Bronchial epithelial cell (primary cell): ENCODE measurements around the gene PADI1. TPM values are rescaled to one million over a fixed set of nuclear protein-coding genes. Genes with fewer than 3 reads are reported as not detected.
A peak's percentile ranks its signal among the peaks of the same experiment; 100 is the strongest.

Source experiments
- DNase-seq: peaks from one replicate; pipeline ENCODE4 v3.0.0-alpha.2; 2010; ENCODE audit warnings: low read depth
- FAIRE-seq: peaks from 2 replicates; lab custom pipeline; 2011; peaks lifted over from hg19 to GRCh38; lab: Jason Lieb, UNC
- H3K27me3 ChIP-seq: 2 replicates; pipeline ENCODE4 v1.5.1; 2011; ENCODE audit warnings: low read length; ENCODE audit not compliant: control insufficient read depth, insufficient read depth
- H3K36me3 ChIP-seq: 2 replicates; pipeline ENCODE4 v1.5.1; 2011; ENCODE audit warnings: low read length; ENCODE audit not compliant: control insufficient read depth, insufficient read depth
- H3K4me3 ChIP-seq: 2 replicates; pipeline ENCODE4 v1.5.1; 2011; ENCODE audit warnings: mild to moderate bottlenecking, low read depth, low read length, control low read depth
- total RNA-seq: library from RNA; depleted of rRNA; stranded (reverse); fragments of >200 nt; gene quantifications from 2 replicates; pipeline ENCODE4 v1.2.1, GENCODE V29; 2014
- TF ChIP-seq, protein P1 (sequence below): IDR thresholded peaks from 2 replicates; pipeline ENCODE4 v1.5.1; 2011; ENCODE audit warnings: mild to moderate bottlenecking, moderate library complexity, low read length, control low read depth, inconsistent platforms; ENCODE audit not compliant: insufficient read depth, severe bottlenecking

Gene PADI1
- total RNA-seq, 1 donor from 2014 or later, result 11.8 TPM

DNA sequence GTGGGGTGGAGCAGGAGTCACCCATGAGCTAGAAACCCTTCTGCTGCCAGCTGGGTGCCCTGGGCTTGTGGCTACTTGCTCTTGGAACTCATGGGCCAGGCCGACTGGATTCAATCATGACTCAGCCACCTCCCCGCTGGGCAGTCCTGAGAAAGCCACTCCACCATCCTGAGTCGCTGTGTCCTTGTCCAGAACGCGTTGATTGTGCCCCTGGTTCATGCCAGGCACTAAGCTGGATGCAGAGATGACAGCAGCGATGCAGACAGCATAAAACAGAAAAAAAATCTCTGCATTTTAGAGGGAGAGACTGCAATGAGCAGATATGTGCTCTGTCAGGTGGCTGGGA is 10.6 kb downstream of the PADI1 start:
- no peak for FAIRE-seq
- TF ChIP-seq, protein P1, sequence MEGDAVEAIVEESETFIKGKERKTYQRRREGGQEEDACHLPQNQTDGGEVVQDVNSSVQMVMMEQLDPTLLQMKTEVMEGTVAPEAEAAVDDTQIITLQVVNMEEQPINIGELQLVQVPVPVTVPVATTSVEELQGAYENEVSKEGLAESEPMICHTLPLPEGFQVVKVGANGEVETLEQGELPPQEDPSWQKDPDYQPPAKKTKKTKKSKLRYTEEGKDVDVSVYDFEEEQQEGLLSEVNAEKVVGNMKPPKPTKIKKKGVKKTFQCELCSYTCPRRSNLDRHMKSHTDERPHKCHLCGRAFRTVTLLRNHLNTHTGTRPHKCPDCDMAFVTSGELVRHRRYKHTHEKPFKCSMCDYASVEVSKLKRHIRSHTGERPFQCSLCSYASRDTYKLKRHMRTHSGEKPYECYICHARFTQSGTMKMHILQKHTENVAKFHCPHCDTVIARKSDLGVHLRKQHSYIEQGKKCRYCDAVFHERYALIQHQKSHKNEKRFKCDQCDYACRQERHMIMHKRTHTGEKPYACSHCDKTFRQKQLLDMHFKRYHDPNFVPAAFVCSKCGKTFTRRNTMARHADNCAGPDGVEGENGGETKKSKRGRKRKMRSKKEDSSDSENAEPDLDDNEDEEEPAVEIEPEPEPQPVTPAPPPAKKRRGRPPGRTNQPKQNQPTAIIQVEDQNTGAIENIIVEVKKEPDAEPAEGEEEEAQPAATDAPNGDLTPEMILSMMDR, result no peak
- Histone ChIP-seq H3K36me3 (no peaks in the 10 kb centered on the region), H3K4me3 (no peak overlapping the region), H3K27me3 (no peaks in the 10 kb centered on the region)
- DNase-seq, result peak; percentile 90

DNA sequence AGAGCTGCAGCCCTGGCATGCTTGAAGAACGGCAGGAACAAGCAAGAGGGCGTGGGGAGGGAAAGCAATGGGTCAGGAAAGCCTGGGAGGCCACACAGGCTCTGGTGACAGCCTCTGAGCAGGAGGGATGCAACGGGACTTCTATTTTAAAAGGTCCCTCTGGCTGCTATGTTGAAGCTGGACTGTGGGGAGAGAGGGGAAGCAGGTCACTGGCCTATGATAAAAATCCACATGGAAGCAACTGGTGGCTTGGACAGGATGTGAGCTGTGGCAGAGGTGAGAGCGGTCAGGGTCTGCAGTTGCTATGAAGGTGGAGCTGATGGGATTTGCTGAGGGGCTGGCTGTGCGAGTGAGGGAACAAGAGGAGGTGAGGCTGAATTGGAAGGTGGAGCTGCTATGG is 11.2 kb downstream of the PADI1 start:
- TF ChIP-seq, protein P1, result no peak
- no peak for FAIRE-seq
- no peaks in the 10 kb centered on the region for H3K27me3 ChIP-seq
- DNase-seq, result no peak
- H3K36me3 ChIP-seq, result no peaks in the 10 kb centered on the region
- H3K4me3 ChIP-seq, result no peak overlapping the region

DNA sequence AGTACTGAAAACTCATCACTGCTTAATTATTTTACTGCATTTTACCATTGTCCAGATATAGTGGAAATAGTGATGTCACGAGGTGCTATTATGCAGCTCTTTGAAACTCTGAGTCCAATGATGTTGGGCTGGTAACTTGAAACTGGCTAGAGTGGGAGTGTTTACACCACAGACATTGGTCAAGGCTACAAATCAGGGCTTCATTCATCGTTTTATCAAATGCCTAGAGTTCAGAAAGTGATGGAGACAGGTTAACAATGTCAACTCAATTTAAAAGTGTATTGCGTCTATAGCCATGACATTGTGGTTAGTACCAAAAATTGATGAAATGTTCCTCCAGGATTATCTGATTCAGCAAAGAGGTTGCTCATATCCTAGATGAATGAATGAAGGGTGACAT is 12.7 kb downstream of the PADI1 start:
- Histone ChIP-seq H3K4me3 (no peak overlapping the region), H3K27me3 (no peaks in the 10 kb centered on the region), H3K36me3 (no peaks in the 10 kb centered on the region)
- TF ChIP-seq, protein P1, result no peak
- no peak for DNase-seq
- FAIRE-seq, result no peak

DNA sequence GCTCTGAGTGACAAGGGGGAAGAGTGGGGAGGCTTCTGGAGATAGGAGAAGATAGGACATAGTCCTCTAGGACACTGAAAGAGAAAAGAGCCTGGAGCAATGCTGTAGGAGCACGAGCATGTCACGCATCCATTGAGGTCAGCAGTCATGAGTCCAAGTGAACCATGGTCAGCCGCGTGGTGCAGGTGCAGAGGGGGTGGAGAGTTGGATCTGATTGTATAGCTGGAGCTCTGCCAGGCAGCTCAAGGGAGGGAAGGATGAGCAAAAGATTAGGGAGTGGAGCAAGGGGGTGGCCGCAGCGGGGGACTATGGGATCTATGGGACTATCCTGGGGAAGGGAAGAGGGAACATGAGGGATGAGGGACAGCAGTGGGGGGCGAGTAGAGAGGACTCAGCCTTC is 14.0 kb downstream of the PADI1 start:
- DNase-seq, result no peak
- Histone ChIP-seq H3K36me3 (no peaks in the 10 kb centered on the region), H3K4me3 (no peak overlapping the region), H3K27me3 (no peaks in the 10 kb centered on the region)
- TF ChIP-seq, protein P1, result no peak
- FAIRE-seq, result no peak

DNA sequence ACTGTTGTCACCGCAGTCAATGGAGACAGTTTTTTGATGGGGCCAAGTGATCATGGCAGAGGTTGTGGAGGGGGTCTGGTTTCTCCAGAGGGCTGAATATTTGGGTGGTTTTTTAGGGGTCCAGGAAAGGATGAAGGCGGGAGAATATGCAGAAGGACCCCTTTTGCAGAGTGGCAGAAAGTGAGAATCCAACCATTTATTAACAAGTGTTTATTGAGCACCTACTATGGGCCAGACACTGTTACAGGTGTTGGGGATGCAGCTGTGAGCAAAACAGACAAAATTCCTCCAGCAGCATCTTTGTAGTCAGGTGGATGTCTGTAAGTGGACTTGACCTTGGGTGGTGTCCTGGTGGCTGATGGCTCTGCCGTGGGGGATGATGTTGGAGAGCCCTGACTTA is 15.4 kb downstream of the PADI1 start:
- no peaks in the 10 kb centered on the region for H3K36me3 ChIP-seq
- TF ChIP-seq, protein P1, result no peak
- DNase-seq (no peak), FAIRE-seq (no peak)
- no peak overlapping the region for H3K4me3 ChIP-seq
- no peaks in the 10 kb centered on the region for H3K27me3 ChIP-seq

DNA sequence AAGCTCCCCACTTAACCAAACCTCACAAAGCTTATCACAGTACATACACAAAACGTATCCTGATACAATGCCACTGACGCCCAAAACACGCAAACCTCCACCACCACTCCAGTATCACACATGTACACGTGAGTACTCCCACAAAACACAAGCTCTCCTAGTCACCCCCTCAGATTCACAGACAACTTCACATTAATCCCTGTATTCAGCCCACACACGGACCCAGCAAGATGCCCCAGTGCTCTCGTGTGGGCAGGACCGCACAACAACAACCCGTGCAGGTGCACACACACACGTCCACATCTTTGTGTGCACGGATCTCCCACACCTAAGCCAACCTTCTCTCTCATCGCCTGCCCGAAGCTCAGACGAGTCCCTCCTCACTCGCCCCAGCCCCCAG is 17.6 kb downstream of the PADI1 start:
- Histone ChIP-seq H3K27me3 (no peaks in the 10 kb centered on the region), H3K4me3 (no peak overlapping the region), H3K36me3 (no peaks in the 10 kb centered on the region)
- FAIRE-seq (no peak), DNase-seq (no peak)
- TF ChIP-seq, protein P1, result no peak
